Frontal cortex (tissue), 4 donors: ENCODE measurements around the gene LZTS3. TPM values are rescaled to one million over a fixed set of nuclear protein-coding genes. Genes with fewer than 3 reads are reported as not detected.
A peak's percentile ranks its signal among the peaks of the same experiment; 100 is the strongest.
"Not testable (repeated sequence)": the region's sequence is repeated elsewhere in the genome, so short reads cannot be mapped to it uniquely, and the experiment has no call there.

Source experiments
- DNase-seq, 2 donors: peaks; one replicate each; pipeline ENCODE4 v3.0.0; 2012; ENCODE audit warnings: low spot score in 2 of 2
- FAIRE-seq: peaks from 2 replicates; lab custom pipeline; 2012; peaks lifted over from hg19 to GRCh38; lab: Jason Lieb, UNC
- total RNA-seq: library from RNA; depleted of rRNA; stranded (reverse); fragments of >200 nt; gene quantifications from one replicate; pipeline ENCODE4 v1.2.3, GENCODE V29; 2014
- donor health status: control.
- donor health status: control.
- donor health status: control.

Gene LZTS3
- total RNA-seq, 1 donor from 2014 or later = 13.9 TPM

DNA sequence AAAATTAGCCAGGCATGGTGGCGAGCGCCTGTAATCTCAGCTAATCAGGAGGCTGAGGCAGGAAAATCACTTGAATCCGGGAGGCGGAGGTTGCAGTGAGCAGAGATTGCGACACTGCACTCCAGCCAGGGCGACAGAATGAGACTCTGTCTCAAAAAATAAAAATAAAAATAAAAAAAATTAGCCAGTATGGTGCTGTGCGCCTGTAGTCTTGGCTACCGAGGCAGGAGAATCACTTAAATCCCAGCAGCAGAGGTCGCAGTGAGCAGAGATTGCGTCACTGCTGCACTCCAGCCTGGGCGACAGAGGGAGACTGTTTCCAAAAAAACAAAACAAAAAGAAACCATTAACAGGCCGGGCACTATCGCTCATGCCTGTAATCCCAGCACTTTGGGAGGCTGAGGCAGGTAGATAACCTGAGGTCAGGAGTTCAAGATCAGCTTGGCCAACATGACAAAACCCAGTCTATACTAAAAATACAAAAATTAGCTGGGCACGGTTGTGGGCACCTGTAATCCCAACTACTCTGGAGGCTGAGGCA lies 55.4 kb downstream of the LZTS3 start:
- not testable (repeated sequence) for DNase-seq, FAIRE-seq

DNA sequence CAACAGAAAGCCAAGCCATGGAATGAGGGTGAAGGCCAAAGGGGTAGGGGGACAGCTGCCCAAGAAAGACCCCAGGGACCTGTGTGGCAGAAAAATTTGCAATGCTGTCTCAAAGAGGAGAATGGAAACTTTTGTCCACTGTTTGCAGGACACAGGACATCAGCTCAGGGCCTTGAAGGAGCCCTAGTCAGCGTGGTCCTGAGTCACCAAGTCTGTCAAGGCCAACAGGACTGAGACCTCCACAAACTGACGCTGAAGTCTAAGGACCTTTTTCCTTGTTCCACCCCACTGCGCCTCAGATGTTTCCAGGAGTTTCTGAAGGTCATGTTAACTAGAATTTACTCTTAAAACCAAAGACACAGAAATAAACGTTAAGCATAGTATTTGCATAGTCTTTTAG lies 57.0 kb downstream of the LZTS3 start:
- FAIRE-seq (no peak), DNase-seq (no peak)

DNA sequence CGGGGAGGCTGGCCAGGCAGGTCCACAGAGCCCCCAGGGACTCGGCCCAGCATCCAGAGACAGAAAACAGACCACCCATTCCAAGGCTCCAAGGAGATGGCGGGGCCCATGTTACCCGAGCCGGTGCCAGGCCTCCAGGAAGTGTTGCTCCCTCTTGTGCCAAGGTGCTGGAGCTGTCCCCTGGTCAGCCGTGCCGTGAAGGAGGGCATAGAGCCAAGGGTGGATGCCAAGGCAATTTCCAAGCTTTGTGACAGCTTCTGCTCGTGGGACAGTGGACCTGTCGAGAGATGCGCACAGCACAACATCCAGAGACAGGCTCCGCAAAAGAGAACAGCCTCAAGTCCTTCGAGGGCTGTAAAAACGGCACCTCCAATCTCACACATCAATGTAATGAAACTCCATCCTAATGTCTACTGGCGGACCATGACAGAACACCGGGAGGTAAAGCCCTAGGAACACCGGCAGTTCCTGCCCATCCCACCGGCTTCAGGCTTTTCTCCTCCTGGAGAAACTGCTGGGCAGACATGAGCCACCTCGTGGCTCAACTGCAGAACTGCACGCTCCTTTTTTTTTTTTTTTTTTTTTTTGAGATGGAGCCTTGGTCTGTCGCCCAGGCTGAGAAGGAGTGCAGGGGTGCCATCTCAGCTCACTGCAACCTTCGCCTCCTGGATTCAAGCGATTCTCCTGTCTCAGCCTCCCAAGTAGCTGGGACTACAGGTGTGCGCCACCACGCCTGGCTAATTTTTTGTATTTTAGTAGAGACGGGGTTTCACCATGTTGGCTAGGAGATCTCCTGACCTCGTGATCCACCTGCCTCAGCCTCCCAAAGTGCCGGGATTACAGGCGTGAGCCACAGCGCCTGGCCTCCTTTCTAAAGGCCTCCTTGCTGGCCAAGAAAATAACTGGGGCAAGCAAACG lies 57.9 kb downstream of the LZTS3 start:
- peak; percentile 58 to 82 for DNase-seq
- FAIRE-seq = no peak

Other genes starting within 250 kb of the LZTS3 start
- gene GNRH2, start 129.9 kb downstream of the LZTS3 start, total RNA-seq = not detected
- gene MRPS26, start 127.5 kb downstream of the LZTS3 start, total RNA-seq = 36.3 TPM
- not detected for gene OXT, start 101.9 kb downstream of the LZTS3 start, total RNA-seq
- gene AVP, start 88.8 kb downstream of the LZTS3 start, total RNA-seq = not detected
- 24.9 TPM for gene FASTKD5, start 13.7 kb downstream of the LZTS3 start, total RNA-seq
- gene UBOX5, start 13.7 kb downstream of the LZTS3 start, total RNA-seq = 2.0 TPM
- 20.8 TPM for gene DDRGK1, start 31.1 kb upstream of the LZTS3 start, total RNA-seq
- gene ITPA, start 35.9 kb upstream of the LZTS3 start, total RNA-seq = 47.3 TPM
- gene SLC4A11, start 65.6 kb upstream of the LZTS3 start, total RNA-seq = under 0.01 TPM
- 31.4 TPM for gene DNAAF9, start 234.1 kb upstream of the LZTS3 start, total RNA-seq